ENCODE measurements around the gene AGAP5.
"Not testable (repeated sequence)": the region's sequence is repeated elsewhere in the genome, so short reads cannot be mapped to it uniquely, and the experiment has no call there.

The AGAP5 gene

DNA sequence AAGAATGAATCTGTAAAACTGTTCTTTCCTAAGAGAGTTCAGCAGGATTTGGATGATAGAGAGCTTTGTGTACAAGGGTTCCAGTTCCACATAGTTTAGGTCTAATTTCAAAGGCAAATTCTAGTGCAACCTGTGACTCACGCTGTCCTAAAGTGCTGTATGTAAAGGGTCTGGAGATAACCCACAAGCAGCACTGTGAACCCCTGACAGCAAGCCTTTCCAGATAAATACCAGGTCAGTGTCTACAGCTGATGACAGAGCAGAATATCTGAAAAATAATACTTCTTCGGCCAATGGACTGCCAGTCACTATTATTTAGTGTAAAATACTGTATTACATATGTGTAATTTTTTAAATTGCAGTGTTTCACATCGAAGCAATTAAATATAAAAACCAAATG, 16.0 kb upstream of the AGAP5 start:
- no CpG with 5 or more reads among the region's 3 CpGs for WGBS, 2 donors (ENCODE audit: extremely low coverage in 2 of 2, insufficient read length in 2 of 2, insufficient replicate concordance in 1 of 2)
- not testable (repeated sequence) for DNase-seq (ENCODE audit: low spot score); H3K27ac ChIP-seq (replicated peaks; ENCODE audit: low read length); H4K8ac ChIP-seq (ENCODE audit: low read depth, low read length); H3K14ac ChIP-seq (ENCODE audit: low read length); H3K4me1 ChIP-seq (ENCODE audit: control insufficient read depth in 2 of 2, insufficient read depth in 1 of 2, low read depth in 1 of 2, low read length in 2 of 2); H2AFZ ChIP-seq (ENCODE audit: low read length); H2AK5ac ChIP-seq (ENCODE audit: low read depth, low read length); H3K9me3 ChIP-seq (replicated peaks in 1 of 2; ENCODE audit: control insufficient read depth in 2 of 2, insufficient read depth in 1 of 2, low read depth in 1 of 2, low read length in 2 of 2); H3K27me3 ChIP-seq (ENCODE audit: control insufficient read depth in 3 of 3, insufficient read depth in 3 of 3, low read depth in 1 of 3, low read length in 3 of 3); H3K4ac ChIP-seq (ENCODE audit: low read length); H3K18ac ChIP-seq (ENCODE audit: low read length); H3K79me1 ChIP-seq (ENCODE audit: low read depth, low read length); H3K9ac ChIP-seq (ENCODE audit: low read depth, low read length, poor library complexity); H2BK12ac ChIP-seq (ENCODE audit: low read length); H2BK15ac ChIP-seq (ENCODE audit: low read length); H4K91ac ChIP-seq (ENCODE audit: low read depth, low read length, poor library complexity); H3K4me2 ChIP-seq (ENCODE audit: insufficient read depth, low read length, poor library complexity, severe bottlenecking); H2BK5ac ChIP-seq (ENCODE audit: low read length); H3K4me3 ChIP-seq (ENCODE audit: low read length in 2 of 2); H2BK120ac ChIP-seq (ENCODE audit: low read depth, low read length); H3K23ac ChIP-seq (ENCODE audit: low read depth, low read length, poor library complexity)
- peaks cover 8 to 54% of the 10 kb centered on the region in 2 donors for H3K36me3 ChIP-seq (replicated peaks in 1 of 2; ENCODE audit: control insufficient read depth in 2 of 2, insufficient read depth in 2 of 2, low read length in 2 of 2)

DNA sequence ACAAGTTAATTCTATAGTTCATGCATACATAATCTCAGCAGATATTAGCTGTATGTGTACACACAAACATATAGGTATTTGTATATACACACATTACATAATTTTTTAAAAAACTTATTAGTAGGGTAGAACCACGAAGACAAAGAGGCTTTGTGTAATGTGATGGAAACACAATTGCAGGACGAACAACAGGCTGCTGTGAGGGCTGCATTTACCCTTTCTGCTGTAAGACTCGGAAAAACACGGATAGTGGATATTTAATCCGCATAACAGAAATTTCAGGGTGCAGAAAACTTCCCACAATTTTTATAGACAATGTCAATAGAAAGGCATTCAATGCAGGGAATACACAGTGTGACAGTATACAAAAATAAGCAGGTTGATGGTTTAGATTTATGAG, 13.8 kb upstream of the AGAP5 start:
- H2AFZ ChIP-seq (ENCODE audit: low read length); H2BK5ac ChIP-seq (ENCODE audit: low read length); H3K14ac ChIP-seq (ENCODE audit: low read length); H4K91ac ChIP-seq (ENCODE audit: low read depth, low read length, poor library complexity); H3K27me3 ChIP-seq (ENCODE audit: control insufficient read depth in 3 of 3, insufficient read depth in 3 of 3, low read depth in 1 of 3, low read length in 3 of 3); H3K4me1 ChIP-seq (ENCODE audit: control insufficient read depth in 2 of 2, insufficient read depth in 1 of 2, low read depth in 1 of 2, low read length in 2 of 2); H3K4me2 ChIP-seq (ENCODE audit: insufficient read depth, low read length, poor library complexity, severe bottlenecking); DNase-seq (ENCODE audit: low spot score); H2AK5ac ChIP-seq (ENCODE audit: low read depth, low read length); H3K79me1 ChIP-seq (ENCODE audit: low read depth, low read length); H2BK12ac ChIP-seq (ENCODE audit: low read length); H3K9me3 ChIP-seq (replicated peaks in 1 of 2; ENCODE audit: control insufficient read depth in 2 of 2, insufficient read depth in 1 of 2, low read depth in 1 of 2, low read length in 2 of 2); H2BK15ac ChIP-seq (ENCODE audit: low read length); H3K18ac ChIP-seq (ENCODE audit: low read length); H3K27ac ChIP-seq (replicated peaks; ENCODE audit: low read length); H2BK120ac ChIP-seq (ENCODE audit: low read depth, low read length); H3K4ac ChIP-seq (ENCODE audit: low read length); H3K23ac ChIP-seq (ENCODE audit: low read depth, low read length, poor library complexity); H3K4me3 ChIP-seq (ENCODE audit: low read length in 2 of 2); H4K8ac ChIP-seq (ENCODE audit: low read depth, low read length); H3K9ac ChIP-seq (ENCODE audit: low read depth, low read length, poor library complexity): not testable (repeated sequence)
- WGBS, 2 donors (ENCODE audit: extremely low coverage in 2 of 2, insufficient read length in 2 of 2, insufficient replicate concordance in 1 of 2) = no CpG with 5 or more reads among the region's 5 CpGs
- H3K36me3 ChIP-seq (replicated peaks in 1 of 2; ENCODE audit: control insufficient read depth in 2 of 2, insufficient read depth in 2 of 2, low read length in 2 of 2) = peaks cover 5 to 35% of the 10 kb centered on the region in 2 donors

DNA sequence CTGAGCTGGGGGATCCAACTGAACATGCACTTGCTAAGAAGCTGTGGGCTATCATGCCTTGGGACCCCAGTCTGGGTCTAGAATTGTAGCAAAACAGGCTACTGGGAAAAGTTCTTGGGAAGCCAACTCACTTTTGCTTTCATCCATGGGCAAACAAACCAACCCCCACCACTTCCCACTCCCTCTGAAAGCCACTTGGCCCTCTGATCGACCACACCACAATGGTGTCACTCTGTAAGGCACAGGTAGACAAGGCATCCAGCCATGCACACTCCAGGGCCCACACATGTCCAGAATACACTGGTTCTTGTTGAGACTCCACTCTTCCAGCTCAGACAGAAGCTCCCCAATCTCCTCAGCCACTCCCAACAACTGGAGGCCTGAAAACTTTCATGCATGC, 10.2 kb upstream of the AGAP5 start:
- H2AFZ ChIP-seq (ENCODE audit: low read length); H2BK15ac ChIP-seq (ENCODE audit: low read length); H3K4ac ChIP-seq (ENCODE audit: low read length); H2AK5ac ChIP-seq (ENCODE audit: low read depth, low read length); H4K91ac ChIP-seq (ENCODE audit: low read depth, low read length, poor library complexity); H3K27me3 ChIP-seq (ENCODE audit: control insufficient read depth in 3 of 3, insufficient read depth in 3 of 3, low read depth in 1 of 3, low read length in 3 of 3); H3K27ac ChIP-seq (replicated peaks; ENCODE audit: low read length); H2BK12ac ChIP-seq (ENCODE audit: low read length); H3K79me1 ChIP-seq (ENCODE audit: low read depth, low read length); H2BK5ac ChIP-seq (ENCODE audit: low read length); H3K9me3 ChIP-seq (replicated peaks in 1 of 2; ENCODE audit: control insufficient read depth in 2 of 2, insufficient read depth in 1 of 2, low read depth in 1 of 2, low read length in 2 of 2); H3K18ac ChIP-seq (ENCODE audit: low read length); H3K9ac ChIP-seq (ENCODE audit: low read depth, low read length, poor library complexity); H3K4me2 ChIP-seq (ENCODE audit: insufficient read depth, low read length, poor library complexity, severe bottlenecking); H3K23ac ChIP-seq (ENCODE audit: low read depth, low read length, poor library complexity); H4K8ac ChIP-seq (ENCODE audit: low read depth, low read length); H2BK120ac ChIP-seq (ENCODE audit: low read depth, low read length); H3K4me3 ChIP-seq (ENCODE audit: low read length in 2 of 2); H3K4me1 ChIP-seq (ENCODE audit: control insufficient read depth in 2 of 2, insufficient read depth in 1 of 2, low read depth in 1 of 2, low read length in 2 of 2); DNase-seq (ENCODE audit: low spot score); H3K14ac ChIP-seq (ENCODE audit: low read length): not testable (repeated sequence)
- peaks cover 2 to 26% of the 10 kb centered on the region in 2 donors for H3K36me3 ChIP-seq (replicated peaks in 1 of 2; ENCODE audit: control insufficient read depth in 2 of 2, insufficient read depth in 2 of 2, low read length in 2 of 2)
- WGBS, 2 donors (ENCODE audit: extremely low coverage in 2 of 2, insufficient read length in 2 of 2, insufficient replicate concordance in 1 of 2) = no CpG with 5 or more reads among the region's 1 CpG

DNA sequence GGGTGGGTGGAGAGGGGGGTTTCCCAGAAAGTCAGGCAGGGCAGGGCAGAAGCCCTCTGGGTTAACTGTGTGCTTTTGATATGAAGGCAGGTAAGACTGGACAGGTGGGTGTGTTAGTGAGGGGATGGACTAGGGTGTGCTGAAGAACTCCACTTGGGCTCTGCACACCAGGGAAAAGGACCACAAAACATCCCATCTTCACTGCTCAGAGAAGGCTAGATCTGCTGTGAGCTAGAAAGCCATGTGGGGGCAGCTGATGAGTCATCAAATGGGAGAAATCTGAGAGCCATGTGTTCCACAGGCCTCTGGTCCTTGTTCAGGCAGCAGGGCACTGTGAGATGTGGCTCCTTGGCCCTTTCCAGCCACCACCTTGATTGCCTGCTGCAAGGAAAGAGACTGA, 9.7 kb upstream of the AGAP5 start:
- H2BK15ac ChIP-seq (ENCODE audit: low read length); H2BK5ac ChIP-seq (ENCODE audit: low read length); H3K23ac ChIP-seq (ENCODE audit: low read depth, low read length, poor library complexity); H2AK5ac ChIP-seq (ENCODE audit: low read depth, low read length); H4K8ac ChIP-seq (ENCODE audit: low read depth, low read length); H3K9me3 ChIP-seq (replicated peaks in 1 of 2; ENCODE audit: control insufficient read depth in 2 of 2, insufficient read depth in 1 of 2, low read depth in 1 of 2, low read length in 2 of 2); H2AFZ ChIP-seq (ENCODE audit: low read length); H3K18ac ChIP-seq (ENCODE audit: low read length); H4K91ac ChIP-seq (ENCODE audit: low read depth, low read length, poor library complexity); DNase-seq (ENCODE audit: low spot score); H3K14ac ChIP-seq (ENCODE audit: low read length); H3K4me3 ChIP-seq (ENCODE audit: low read length in 2 of 2); H3K9ac ChIP-seq (ENCODE audit: low read depth, low read length, poor library complexity); H3K4me2 ChIP-seq (ENCODE audit: insufficient read depth, low read length, poor library complexity, severe bottlenecking); H3K27ac ChIP-seq (replicated peaks; ENCODE audit: low read length); H3K4ac ChIP-seq (ENCODE audit: low read length); H3K4me1 ChIP-seq (ENCODE audit: control insufficient read depth in 2 of 2, insufficient read depth in 1 of 2, low read depth in 1 of 2, low read length in 2 of 2); H3K79me1 ChIP-seq (ENCODE audit: low read depth, low read length); H3K27me3 ChIP-seq (ENCODE audit: control insufficient read depth in 3 of 3, insufficient read depth in 3 of 3, low read depth in 1 of 3, low read length in 3 of 3); H2BK120ac ChIP-seq (ENCODE audit: low read depth, low read length); H2BK12ac ChIP-seq (ENCODE audit: low read length): not testable (repeated sequence)
- H3K36me3 ChIP-seq (replicated peaks in 1 of 2; ENCODE audit: control insufficient read depth in 2 of 2, insufficient read depth in 2 of 2, low read length in 2 of 2) = peaks cover 2 to 24% of the 10 kb centered on the region in 2 donors

All from neuronal stem cell (in vitro differentiated cells).